HG02885 (cell line): ENCODE results near the gene MRPS6.

Experiments used
- ATAC-seq: cut with Tn5 transposase; IDR thresholded peaks from one replicate; pipeline ENCODE4 v1.9.1; 2021; ENCODE audit warnings: mild to moderate bottlenecking; ENCODE audit not compliant: unreplicated experiment, poor library complexity

MRPS6 gene

DNA sequence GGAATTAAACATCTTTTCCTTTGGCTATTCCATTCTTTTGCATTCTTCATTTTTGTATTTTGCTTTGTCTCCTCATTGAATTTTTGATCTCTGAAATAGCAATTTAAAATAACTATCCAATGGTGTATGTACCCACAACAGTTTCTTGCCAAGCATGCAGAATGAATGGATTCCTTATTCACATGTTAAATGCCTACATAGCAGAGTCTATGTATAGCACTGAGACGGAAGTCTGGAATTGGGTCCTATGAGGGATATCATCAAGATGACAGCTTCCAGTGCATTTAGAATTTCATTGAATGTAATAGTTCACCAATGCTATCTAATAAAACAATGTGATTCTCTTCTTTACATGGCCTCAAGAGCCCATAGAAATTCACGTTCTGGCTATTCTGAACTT is 97.5 kb downstream of the MRPS6 start:
- ATAC-seq = no peak

DNA sequence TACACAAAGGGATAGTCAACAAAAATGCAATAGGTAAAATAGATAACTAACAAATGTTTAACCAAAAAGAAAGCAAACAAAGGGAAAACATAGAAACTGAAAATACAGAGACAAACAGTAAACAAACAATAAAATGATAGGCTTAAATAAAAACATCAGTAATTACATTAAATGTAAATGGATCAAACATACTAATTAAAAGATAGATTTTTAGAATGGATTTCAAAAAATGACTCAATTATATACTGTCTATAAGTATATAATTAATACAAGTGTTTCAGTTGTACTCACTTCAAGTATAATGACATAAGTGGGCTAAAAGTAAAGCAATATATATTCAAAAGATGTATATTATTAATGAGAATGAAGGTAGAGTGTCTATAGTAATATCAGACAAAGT is 101.1 kb downstream of the MRPS6 start:
- no peak for ATAC-seq

DNA sequence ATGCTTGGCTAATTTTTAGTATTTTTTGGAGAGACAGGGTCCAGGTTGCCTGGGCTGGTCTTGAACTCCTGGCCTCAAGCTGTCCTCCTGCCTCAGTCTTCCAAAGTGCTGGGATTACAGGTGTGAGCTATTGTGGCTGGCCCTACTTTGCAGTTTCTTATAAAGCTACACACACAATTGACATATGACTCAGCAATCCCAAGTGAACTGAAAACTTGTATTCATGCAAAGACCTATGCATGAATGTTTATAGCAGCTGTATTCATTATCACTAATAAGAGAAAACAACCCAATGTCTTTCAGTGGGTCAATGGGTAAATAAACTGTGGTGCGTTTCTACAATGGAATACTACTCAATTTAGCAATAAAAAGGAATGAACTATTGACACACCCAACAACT is 103.1 kb downstream of the MRPS6 start:
- ATAC-seq = no peak

DNA sequence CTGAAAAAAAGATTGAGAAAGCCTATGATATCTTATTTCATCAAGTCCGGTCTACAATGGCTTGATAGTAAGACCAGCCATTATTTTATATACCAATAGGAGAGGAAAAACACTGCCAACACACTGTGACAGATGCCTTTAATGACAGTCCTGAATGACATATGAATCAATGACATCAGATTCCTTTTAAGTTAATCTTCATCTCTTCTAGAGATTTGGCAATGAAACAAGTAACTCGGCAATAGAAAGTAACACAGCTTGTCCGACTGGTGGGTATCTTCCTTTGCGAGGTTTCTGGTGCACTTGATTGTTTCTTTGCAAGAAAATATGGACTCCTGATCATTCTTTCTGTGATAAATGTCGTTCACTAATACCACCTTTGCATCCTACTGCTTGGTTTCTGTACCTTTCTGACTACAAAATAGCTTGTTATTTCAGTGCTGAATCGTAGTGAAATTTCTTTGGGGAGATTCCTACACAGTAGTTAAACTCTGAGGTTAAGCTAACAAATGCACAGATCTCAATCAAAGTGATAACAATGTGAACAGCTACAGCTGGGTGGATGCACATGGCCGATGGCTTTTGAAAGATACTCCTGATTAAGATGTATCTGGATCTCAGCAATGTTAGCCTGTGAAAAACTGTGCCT is 104.7 kb downstream of the MRPS6 start:
- ATAC-seq = no peak

DNA sequence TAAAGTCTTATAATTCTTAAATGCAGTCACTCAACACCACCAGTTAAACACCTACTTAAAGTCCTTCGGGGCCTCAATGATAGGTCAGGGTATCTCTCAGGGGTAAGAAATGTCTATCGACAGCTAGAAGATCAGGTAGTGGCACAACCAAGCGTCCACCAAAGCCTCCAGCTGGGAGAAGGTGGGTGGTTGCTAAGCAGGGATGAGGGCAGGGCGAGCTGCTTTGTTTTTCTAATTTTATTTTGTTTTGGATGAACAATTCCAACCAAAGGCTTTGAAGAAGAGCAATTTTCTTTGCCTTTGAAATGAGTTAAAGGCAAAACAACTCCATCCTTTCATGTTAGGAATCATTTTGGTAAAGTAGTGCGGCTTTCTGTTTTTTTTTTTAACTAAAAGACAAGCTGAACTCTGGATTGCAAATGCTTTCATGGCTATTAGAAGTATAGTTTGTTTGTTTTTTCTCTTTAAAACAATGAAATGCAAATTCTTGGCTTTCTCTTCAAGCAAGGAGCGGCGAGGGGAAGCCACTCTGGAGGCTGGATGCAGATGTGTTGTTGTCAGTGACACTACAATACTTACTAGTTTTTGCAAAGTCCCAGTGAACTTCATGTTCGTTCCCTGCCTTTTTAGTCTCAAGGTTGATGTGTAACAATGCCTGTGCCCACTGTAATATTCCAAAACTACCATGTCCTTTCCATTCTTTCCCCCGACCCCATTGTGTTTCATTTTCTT is 106.0 kb downstream of the MRPS6 start:
- no peak for ATAC-seq

DNA sequence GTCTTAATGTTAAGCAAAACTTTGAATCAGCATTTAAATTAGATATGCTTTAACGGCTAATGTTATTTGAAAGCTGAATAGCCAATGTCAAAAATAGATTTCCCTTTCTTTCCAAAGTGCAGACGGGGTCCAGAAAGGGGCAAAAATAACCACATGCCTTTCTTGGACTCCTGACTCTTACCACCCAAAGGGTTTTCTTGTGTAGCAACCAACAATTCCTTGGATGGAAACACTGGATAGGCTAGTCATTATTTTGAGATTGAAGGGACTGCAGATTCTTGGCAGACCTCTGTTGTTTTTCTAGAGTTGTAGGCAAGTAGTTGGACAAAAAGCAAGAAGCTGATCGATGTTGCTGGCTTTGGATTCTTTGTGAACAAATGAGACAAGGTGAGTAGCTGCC is 107.0 kb downstream of the MRPS6 start:
- ATAC-seq = no peak

DNA sequence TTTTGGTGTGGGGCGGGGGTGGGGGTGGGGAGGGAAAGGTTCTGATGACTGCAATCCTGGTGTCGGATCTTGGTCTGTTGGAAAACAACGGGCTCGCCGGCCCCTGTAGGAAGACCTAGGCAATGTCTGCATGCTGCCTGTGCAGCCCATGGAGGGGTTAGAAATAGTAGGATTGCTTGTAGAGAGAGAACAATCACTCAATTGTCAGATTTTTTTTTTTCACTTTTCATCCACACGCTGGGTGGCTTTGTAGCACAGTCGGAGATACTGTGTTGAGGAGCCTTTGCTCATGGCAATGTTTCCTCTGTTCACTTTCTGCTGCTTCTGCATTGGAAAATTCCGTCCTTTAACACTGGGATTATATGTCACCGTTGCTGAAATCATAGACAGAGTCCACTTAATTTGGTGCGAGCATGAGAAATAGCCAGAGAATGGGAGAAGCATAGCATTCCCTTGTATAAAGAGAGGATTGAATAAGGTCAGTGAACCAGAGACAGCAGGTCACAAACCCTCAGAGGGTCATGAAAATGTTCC is 107.5 kb downstream of the MRPS6 start:
- ATAC-seq = no peak

DNA sequence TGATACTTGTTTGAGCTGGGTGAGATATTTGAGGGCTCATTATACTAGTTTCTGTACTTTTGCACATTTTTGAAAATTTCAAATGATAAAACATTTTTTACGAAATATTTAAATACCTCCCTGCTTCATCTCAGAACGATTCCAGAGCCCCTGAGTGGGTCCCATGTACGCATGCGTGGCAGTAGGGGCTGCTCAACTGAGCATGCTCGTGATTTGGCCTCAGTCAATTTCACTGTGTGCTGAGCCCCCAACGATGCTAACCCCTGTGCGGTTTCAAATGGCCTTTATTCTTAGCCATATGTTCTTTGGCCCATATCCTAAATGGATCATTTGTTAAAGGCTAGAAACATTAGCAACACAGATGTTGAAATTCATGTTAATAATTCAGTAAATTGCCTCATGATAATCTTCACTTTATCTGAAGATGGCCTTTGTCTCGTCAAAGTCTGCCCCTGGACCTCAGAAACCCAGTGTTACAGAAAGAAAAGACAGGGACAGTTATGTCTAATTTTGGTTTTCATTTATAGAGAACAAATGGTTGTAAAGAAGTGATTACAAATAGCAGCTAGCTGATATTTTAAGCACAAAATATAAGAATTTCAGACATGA is 108.2 kb downstream of the MRPS6 start:
- no peak for ATAC-seq

DNA sequence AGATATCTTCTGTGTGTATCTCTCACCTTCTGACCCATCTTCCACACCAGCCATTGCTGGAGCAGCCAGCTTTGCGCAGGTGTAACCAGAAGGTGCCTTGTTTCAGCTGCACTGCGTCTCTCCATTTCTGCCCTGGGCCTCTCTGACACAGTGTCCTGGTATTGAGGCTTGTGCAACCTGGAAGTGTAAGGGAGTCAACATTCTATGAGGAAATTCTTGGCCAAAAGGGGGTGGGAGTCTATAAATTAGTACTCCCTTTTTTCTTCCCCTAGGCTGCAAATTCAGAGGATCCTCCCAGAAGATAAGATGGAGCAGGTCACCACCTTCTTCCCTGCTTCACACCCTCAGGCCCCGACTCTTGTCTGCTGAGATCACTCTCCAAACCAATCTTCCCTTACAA is 109.1 kb downstream of the MRPS6 start:
- no peak for ATAC-seq

DNA sequence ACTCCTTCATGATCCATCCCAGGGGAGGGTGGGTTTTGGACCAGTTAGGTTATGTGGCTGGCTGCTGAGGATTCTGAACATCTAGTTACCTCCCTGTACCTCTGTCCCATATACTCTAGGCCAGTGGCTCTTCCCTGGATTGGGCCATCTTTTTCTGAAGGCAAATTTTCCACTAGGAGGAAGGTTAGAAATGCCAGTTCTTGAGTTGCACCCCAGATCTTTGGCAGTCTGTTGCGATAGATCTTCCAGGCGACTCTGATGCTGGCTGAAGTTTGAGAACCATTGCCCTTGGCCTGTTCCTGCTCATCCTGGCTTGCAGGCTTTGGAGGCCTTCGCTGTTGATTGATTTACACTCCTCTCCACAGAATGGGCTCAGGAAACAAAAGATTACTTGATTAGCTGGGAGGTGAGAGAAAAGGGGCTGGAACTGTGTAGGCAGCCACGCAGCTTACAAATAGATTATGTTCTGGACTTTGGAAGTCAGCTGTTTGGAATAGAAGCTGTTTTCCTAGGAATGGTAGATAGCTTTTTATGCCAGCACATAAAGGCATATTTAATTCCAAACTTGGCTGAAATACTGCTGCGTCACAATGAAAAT is 110.1 kb downstream of the MRPS6 start:
- ATAC-seq = no peak

DNA sequence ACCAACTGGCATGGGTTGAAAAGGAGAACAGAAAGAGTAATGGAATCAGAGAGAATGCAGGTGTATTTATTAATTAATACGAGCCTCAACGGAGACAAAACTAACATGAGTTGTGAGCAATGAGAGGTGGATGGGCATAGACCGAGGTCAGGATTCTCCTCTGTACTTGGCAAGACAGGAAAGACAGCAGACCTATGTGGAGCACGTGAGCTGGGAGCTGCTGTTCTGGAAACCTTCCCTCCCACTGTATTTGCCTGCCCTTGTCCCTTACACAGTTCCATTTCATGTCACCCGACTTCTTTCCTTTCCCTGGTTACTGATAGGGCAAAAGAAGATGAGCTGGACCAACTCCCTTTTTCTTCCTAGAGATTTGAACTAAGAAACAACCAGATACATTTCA is 110.9 kb downstream of the MRPS6 start:
- no peak for ATAC-seq

DNA sequence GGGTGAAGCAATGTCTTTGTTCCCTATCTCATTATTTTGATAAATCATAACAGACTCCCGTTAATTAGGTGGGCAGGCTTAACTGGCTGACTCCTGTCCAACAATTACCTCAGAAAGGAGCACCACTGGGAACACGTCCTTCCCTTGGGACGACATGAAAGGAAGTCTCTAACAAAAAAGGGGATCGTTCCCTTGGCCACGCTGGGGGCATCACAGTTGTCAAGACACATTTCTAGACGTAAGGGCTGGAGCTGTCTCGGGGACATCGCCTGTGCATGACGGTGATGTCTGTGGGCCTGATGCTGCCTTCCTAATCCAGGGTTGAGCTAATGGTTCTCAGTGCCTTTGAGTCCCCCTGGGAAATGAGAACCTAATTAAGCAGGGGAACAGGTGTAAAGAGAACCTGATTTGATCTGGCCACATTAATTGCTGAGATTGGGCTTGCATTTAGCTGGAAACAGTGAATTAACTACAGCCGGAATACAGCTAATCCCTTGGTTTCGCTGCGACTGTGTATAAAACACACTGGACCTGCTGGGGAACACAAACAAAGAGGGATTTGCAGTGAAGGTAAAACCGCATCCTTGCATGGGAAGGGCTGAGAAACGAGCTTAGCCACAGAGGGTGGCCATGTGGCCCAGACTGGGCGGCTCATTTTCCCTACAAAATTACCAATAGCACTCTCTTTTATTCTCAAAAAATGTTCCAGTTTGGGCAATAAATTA is 111.8 kb downstream of the MRPS6 start:
- ATAC-seq = no peak

DNA sequence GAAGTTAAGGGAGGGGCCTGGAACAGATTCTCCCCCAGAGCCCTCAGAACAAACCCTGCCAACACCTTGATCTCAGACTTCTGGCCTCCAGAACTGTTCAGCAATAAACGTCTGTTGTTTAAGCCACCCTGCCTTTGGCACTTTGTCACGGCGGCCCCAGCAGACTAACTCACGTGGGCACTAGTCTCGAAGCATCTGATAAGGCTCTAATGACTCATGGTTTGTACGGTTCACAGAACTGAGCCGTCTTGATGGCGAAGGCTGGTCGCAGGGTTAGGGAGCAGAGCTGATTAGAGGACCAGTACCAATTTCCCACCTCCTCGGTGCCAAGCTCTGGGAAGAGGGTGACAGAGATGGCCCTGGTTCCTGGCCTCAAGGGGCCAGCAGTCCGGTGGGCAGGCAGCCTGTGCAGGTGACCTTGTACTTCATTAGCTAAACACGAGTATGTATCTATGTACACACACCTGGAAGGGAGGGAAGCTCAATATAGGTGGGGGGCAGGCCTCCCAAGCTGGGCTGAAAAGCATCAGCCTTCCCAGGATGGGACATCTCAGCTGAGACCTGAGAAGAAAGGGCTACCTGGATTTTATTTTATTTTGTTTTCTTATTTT is 112.8 kb downstream of the MRPS6 start:
- no peak for ATAC-seq

DNA sequence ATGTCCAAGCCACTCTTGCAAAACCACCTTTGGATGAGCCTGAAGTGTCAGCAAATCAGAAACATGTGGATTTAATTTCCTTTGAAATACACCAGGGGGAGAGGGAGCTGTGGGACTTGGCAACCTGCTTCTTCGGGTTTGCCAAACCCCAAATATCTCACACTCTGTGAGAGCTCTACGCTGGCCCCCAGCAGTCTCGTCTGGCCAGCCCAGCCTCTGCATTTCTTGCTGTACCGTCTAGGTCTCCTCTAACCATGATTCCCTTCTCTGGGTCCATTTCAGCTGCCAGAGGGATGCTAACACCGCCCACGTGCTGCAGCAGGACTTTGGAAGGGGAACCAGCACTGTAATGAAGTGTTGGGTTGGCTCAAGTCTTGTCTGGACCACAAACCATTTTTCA is 114.6 kb downstream of the MRPS6 start:
- no peak for ATAC-seq

DNA sequence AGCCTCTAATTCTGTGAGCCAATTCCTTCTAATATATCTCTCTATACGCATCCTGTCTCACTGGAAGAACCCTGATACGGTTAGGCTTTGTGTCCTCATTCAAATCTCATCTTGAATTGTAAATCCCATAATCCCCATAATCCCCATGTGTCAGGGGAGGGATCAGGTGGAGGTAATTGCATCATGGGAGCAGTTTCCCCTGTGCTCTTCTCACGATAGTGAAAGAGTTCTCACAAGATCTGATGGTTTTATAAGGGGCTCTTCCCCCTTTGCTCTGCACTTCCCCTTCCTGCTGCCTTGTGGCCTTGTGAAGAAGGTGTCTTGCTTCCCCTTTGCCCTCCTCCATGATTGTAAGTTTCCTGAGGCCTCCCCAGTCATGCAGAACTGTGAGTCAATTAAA is 116.1 kb downstream of the MRPS6 start:
- ATAC-seq = no peak

DNA sequence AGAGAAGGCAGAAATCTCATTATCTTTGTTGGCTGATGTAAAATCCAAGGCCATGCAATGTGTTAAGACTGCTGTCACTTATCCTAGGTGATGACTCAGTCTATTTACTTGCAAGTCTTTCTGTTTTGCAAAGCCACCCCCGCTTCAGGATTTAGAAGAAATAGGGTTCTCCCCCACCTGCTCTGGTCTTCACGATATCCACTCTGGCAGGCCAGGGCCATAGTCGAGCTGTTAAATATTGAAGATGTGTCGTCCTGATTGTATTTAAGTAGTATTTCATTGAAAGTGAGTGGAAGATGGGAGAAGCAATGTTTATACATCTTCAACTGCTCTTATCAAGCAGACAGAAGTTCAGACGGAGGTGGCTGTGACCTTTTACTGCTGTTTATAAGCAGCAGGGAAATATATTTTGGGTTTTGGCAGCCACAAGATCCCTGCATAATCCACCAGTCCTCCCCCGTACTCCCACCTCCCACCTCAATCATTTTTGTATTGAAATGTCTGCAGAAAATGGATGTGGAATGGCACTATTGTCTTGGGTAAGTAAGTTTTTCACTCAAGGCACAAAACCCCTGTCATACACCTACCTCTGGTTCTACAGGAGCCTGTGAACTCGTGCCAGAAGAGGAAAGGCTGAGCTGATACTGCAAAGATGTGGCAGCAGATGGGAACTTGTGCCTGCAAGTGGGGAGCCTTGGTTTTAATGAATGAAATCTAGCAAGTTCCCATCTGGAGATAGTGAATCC is 117.4 kb downstream of the MRPS6 start:
- no peak for ATAC-seq

DNA sequence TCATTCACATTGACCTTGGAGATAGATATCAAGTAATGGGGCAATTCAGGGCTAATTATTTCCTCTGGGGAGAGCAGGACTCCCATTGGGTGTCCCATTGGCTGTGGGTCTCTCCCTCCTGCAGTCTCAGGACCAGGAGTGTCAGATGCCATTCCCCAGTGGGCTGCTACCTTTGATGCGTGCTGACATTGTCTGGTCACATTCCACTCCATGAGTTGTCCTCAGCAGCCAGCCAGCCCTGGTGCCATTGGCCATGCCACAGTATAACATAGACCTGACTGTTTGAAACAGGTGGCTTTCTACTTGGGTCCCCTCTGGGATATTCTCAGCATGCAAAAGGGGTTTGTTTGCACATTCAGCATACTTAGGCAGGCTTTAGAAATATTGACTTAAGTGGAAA is 118.5 kb downstream of the MRPS6 start:
- no peak for ATAC-seq
